ENCODE measurements around the gene TSPAN7. TPM values are rescaled to one million over a fixed set of nuclear protein-coding genes. Genes with fewer than 3 reads are reported as not detected.

TSPAN7 gene
- total RNA-seq, 1 donor from 2014 or later, result 54.0 TPM

- Mint-ChIP-seq H3K4me1 (ENCODE audit: low read depth, unreplicated experiment) (no peaks in the 10 kb centered on the region), H3K27me3 (ENCODE audit: unreplicated experiment) (peaks cover 2% of the 10 kb centered on the region), H3K36me3 (ENCODE audit: unreplicated experiment) (no peaks in the 10 kb centered on the region), H3K27ac (ENCODE audit: unreplicated experiment) (no peak overlapping the region), H3K4me3 (ENCODE audit: unreplicated experiment) (no peak overlapping the region), H3K9me3 (ENCODE audit: unreplicated experiment) (peaks cover 1% of the 10 kb centered on the region)
- TF ChIP-seq CTCF (IDR thresholded peaks at IDR 0.05; ENCODE audit: partially characterized antibody, unreplicated experiment), result no peak
- no peak for DNase-seq
Observed at GRCh38 chrX:38678821-38679220, 117.5 kb downstream of the TSPAN7 start.

GRCh38 chrX:38679695-38680094, 118.4 kb downstream of the TSPAN7 start:
- no peaks in the 10 kb centered on the region for H3K4me1 Mint-ChIP-seq (ENCODE audit: low read depth, unreplicated experiment)
- H3K4me3 Mint-ChIP-seq (ENCODE audit: unreplicated experiment), result no peak overlapping the region
- no peak for DNase-seq
- H3K27ac Mint-ChIP-seq (ENCODE audit: unreplicated experiment), result no peak overlapping the region
- H3K9me3 Mint-ChIP-seq (ENCODE audit: unreplicated experiment), result peaks cover 1% of the 10 kb centered on the region
- no peaks in the 10 kb centered on the region for H3K27me3 Mint-ChIP-seq (ENCODE audit: unreplicated experiment)
- H3K36me3 Mint-ChIP-seq (ENCODE audit: unreplicated experiment), result no peaks in the 10 kb centered on the region
- TF ChIP-seq CTCF (IDR thresholded peaks at IDR 0.05; ENCODE audit: partially characterized antibody, unreplicated experiment), result no peak

- no peaks in the 10 kb centered on the region for H3K27me3 Mint-ChIP-seq (ENCODE audit: unreplicated experiment)
- no peaks in the 10 kb centered on the region for H3K36me3 Mint-ChIP-seq (ENCODE audit: unreplicated experiment)
- H3K9me3 Mint-ChIP-seq (ENCODE audit: unreplicated experiment), result no peaks in the 10 kb centered on the region
- no peak for TF ChIP-seq CTCF (IDR thresholded peaks at IDR 0.05; ENCODE audit: partially characterized antibody, unreplicated experiment)
- no peaks in the 10 kb centered on the region for H3K4me1 Mint-ChIP-seq (ENCODE audit: low read depth, unreplicated experiment)
- no peak overlapping the region for H3K4me3 Mint-ChIP-seq (ENCODE audit: unreplicated experiment)
- H3K27ac Mint-ChIP-seq (ENCODE audit: unreplicated experiment), result no peak overlapping the region
- DNase-seq, result no peak
Observed at GRCh38 chrX:38682095-38682494, 120.8 kb downstream of the TSPAN7 start.

GRCh38 chrX:38692961-38693360, 131.6 kb downstream of the TSPAN7 start:
- no peak for TF ChIP-seq CTCF (IDR thresholded peaks at IDR 0.05; ENCODE audit: partially characterized antibody, unreplicated experiment)
- H3K27ac Mint-ChIP-seq (ENCODE audit: unreplicated experiment), result no peak overlapping the region
- H3K4me1 Mint-ChIP-seq (ENCODE audit: low read depth, unreplicated experiment), result no peaks in the 10 kb centered on the region
- DNase-seq, result no peak
- H3K36me3 Mint-ChIP-seq (ENCODE audit: unreplicated experiment), result no peaks in the 10 kb centered on the region
- H3K27me3 Mint-ChIP-seq (ENCODE audit: unreplicated experiment), result peaks cover 2% of the 10 kb centered on the region
- no peak overlapping the region for H3K4me3 Mint-ChIP-seq (ENCODE audit: unreplicated experiment)
- H3K9me3 Mint-ChIP-seq (ENCODE audit: unreplicated experiment), result no peaks in the 10 kb centered on the region

GRCh38 chrX:38694394-38694793, 133.1 kb downstream of the TSPAN7 start:
- Mint-ChIP-seq H3K9me3 (ENCODE audit: unreplicated experiment) (no peaks in the 10 kb centered on the region), H3K27ac (ENCODE audit: unreplicated experiment) (no peak overlapping the region), H3K36me3 (ENCODE audit: unreplicated experiment) (no peaks in the 10 kb centered on the region), H3K4me1 (ENCODE audit: low read depth, unreplicated experiment) (no peaks in the 10 kb centered on the region), H3K27me3 (ENCODE audit: unreplicated experiment) (peaks cover 2% of the 10 kb centered on the region), H3K4me3 (ENCODE audit: unreplicated experiment) (no peak overlapping the region)
- TF ChIP-seq CTCF (IDR thresholded peaks at IDR 0.05; ENCODE audit: partially characterized antibody, unreplicated experiment), result no peak
- DNase-seq, result no peak
